ENCODE data around the gene NDUFB8. TPM values are rescaled to one million over a fixed set of nuclear protein-coding genes. Genes with fewer than 3 reads are reported as not detected.

NDUFB8 gene
- total and polyA plus RNA-seq, 2 donors from 2014 or later, result 162 to 638 TPM

- H3K9ac ChIP-seq (ENCODE audit: low read length in 3 of 3), result no peak overlapping the region
- H3K27me3 ChIP-seq (ENCODE audit: control insufficient read depth, insufficient read depth, low read length), result peaks cover 5% of the 10 kb centered on the region
- TF ChIP-seq, protein P1, sequence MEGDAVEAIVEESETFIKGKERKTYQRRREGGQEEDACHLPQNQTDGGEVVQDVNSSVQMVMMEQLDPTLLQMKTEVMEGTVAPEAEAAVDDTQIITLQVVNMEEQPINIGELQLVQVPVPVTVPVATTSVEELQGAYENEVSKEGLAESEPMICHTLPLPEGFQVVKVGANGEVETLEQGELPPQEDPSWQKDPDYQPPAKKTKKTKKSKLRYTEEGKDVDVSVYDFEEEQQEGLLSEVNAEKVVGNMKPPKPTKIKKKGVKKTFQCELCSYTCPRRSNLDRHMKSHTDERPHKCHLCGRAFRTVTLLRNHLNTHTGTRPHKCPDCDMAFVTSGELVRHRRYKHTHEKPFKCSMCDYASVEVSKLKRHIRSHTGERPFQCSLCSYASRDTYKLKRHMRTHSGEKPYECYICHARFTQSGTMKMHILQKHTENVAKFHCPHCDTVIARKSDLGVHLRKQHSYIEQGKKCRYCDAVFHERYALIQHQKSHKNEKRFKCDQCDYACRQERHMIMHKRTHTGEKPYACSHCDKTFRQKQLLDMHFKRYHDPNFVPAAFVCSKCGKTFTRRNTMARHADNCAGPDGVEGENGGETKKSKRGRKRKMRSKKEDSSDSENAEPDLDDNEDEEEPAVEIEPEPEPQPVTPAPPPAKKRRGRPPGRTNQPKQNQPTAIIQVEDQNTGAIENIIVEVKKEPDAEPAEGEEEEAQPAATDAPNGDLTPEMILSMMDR (IDR thresholded peaks at IDR 0.05; ENCODE audit: borderline replicate concordance, extremely low read depth, insufficient read depth), result no peak
- no peaks in the 10 kb centered on the region for H3K36me3 ChIP-seq (ENCODE audit: control insufficient read depth in 2 of 3, insufficient read depth in 3 of 3, low read length in 3 of 3)
- H3K27ac ChIP-seq (ENCODE audit: low read depth in 2 of 2, low read length in 2 of 2), result no peak overlapping the region
- peak in 1 of 5 donors; percentile 35 for DNase-seq
- peaks cover 0 to 3% (median 0%) of the 10 kb centered on the region in 3 donors for H3K9me3 ChIP-seq (ENCODE audit: control insufficient read depth in 2 of 3, insufficient read depth in 1 of 3, low read length in 3 of 3)
- intact Hi-C loops (cut with DNase I), result loop anchor here (10.0 kb wide), 1 partner anchor 308 kb away; no protein-coding TSS in a partner anchor
- FAIRE-seq, result no peak
- H3K4me3 ChIP-seq (ENCODE audit: low read length in 3 of 3), result no peak overlapping the region
- peaks cover 0 to 8% (median 0%) of the 10 kb centered on the region in 3 donors for H3K4me1 ChIP-seq (ENCODE audit: control insufficient read depth in 2 of 3, insufficient read depth in 2 of 3, low read depth in 1 of 3, low read length in 3 of 3)
Measured at GRCh38 chr10:100567249-100567648, 37.6 kb upstream of the NDUFB8 start.

DNA sequence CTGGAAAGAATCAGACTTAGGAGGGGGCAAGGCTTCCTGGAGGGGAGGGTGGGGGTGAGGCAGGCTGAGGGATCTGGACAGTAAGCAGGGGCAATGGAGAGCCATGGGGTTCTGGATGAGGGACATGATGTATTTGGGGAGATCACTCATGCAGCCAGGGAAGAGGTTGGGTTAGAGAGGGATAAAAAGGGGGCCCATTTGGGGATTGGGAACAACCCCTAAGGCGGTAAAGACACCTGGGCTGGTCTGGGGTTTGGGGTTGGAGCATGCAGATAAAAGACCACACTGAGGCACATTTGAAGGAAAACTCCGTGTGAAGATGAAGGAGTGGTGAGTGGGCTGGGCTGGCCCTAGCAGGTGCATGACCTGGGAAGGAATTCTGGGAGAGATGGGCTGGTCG is 36.9 kb upstream of the NDUFB8 start:
- intact Hi-C loops (cut with DNase I), result loop anchor here (10.0 kb wide), 1 partner anchor 308 kb away; no protein-coding TSS in a partner anchor
- FAIRE-seq (no peak), DNase-seq (peak in 1 of 5 donors; percentile 31)
- Histone ChIP-seq H3K36me3 (ENCODE audit: control insufficient read depth in 2 of 3, insufficient read depth in 3 of 3, low read length in 3 of 3) (no peaks in the 10 kb centered on the region), H3K9me3 (ENCODE audit: control insufficient read depth in 2 of 3, insufficient read depth in 1 of 3, low read length in 3 of 3) (peaks cover 0 to 3% (median 0%) of the 10 kb centered on the region in 3 donors), H3K27ac (ENCODE audit: low read depth in 2 of 2, low read length in 2 of 2) (no peak overlapping the region), H3K4me1 (ENCODE audit: control insufficient read depth in 2 of 3, insufficient read depth in 2 of 3, low read depth in 1 of 3, low read length in 3 of 3) (peaks cover 0 to 8% (median 0%) of the 10 kb centered on the region in 3 donors), H3K9ac (ENCODE audit: low read length in 3 of 3) (no peak overlapping the region), H3K27me3 (ENCODE audit: control insufficient read depth, insufficient read depth, low read length) (peaks cover 8% of the 10 kb centered on the region), H3K4me3 (ENCODE audit: low read length in 3 of 3) (no peak overlapping the region)
- TF ChIP-seq, protein P1 (IDR thresholded peaks at IDR 0.05; ENCODE audit: borderline replicate concordance, extremely low read depth, insufficient read depth), result no peak

DNA sequence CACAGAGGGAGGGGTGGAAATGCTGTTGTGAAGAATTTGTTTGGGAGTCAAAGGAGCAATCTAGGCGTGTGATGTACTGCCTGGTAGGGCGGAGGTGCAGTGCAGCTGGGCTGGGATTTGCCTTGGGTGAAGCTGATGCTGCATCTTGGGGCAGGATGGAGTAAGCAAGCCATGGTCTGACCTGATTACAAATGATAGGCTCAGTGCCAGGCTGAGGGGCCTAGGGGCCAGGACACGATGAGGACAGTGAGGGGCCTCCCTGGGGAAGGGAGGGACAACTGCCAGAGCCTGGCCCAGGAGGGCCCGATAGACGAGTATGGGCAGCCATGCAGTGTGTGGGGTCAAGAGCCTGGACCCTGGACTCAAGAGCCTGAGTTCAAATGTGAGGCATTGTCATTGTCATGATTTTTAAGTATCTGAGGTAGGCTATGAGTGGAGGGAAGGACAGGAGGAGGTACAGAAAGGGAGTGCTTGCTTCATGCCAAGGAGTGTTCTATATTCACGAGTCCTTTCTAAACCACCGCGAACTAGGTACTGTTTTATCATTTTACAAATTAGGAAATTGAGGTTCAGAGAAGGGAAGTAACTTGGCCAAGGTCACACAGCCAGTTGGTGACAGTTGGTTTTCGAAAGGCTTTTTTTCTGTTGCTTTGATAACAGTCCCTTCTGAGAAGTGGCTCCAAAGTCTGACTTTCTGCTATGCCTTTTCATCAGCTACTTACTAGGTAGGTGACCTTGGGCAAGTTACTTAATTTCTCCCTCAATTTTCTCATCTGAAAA is 35.7 kb upstream of the NDUFB8 start:
- FAIRE-seq, result no peak
- Histone ChIP-seq H3K9ac (ENCODE audit: low read length in 3 of 3) (no peak overlapping the region), H3K4me1 (ENCODE audit: control insufficient read depth in 2 of 3, insufficient read depth in 2 of 3, low read depth in 1 of 3, low read length in 3 of 3) (peaks cover 0 to 5% (median 0%) of the 10 kb centered on the region in 3 donors), H3K27ac (ENCODE audit: low read depth in 2 of 2, low read length in 2 of 2) (no peak overlapping the region), H3K27me3 (ENCODE audit: control insufficient read depth, insufficient read depth, low read length) (peaks cover 8% of the 10 kb centered on the region), H3K4me3 (ENCODE audit: low read length in 3 of 3) (no peak overlapping the region), H3K9me3 (ENCODE audit: control insufficient read depth in 2 of 3, insufficient read depth in 1 of 3, low read length in 3 of 3) (peaks cover 0 to 3% (median 0%) of the 10 kb centered on the region in 3 donors), H3K36me3 (ENCODE audit: control insufficient read depth in 2 of 3, insufficient read depth in 3 of 3, low read length in 3 of 3) (no peaks in the 10 kb centered on the region)
- intact Hi-C loops (cut with DNase I), result loop anchor here (10.0 kb wide), 1 partner anchor 309 kb away; no protein-coding TSS in a partner anchor
- peak in 1 of 5 donors; percentile 36 for DNase-seq
- TF ChIP-seq, protein P1 (IDR thresholded peaks at IDR 0.05; ENCODE audit: borderline replicate concordance, extremely low read depth, insufficient read depth), result no peak

Data from kidney (tissue), 14 donors.